ENCODE data around the gene ARIH2.

DNA sequence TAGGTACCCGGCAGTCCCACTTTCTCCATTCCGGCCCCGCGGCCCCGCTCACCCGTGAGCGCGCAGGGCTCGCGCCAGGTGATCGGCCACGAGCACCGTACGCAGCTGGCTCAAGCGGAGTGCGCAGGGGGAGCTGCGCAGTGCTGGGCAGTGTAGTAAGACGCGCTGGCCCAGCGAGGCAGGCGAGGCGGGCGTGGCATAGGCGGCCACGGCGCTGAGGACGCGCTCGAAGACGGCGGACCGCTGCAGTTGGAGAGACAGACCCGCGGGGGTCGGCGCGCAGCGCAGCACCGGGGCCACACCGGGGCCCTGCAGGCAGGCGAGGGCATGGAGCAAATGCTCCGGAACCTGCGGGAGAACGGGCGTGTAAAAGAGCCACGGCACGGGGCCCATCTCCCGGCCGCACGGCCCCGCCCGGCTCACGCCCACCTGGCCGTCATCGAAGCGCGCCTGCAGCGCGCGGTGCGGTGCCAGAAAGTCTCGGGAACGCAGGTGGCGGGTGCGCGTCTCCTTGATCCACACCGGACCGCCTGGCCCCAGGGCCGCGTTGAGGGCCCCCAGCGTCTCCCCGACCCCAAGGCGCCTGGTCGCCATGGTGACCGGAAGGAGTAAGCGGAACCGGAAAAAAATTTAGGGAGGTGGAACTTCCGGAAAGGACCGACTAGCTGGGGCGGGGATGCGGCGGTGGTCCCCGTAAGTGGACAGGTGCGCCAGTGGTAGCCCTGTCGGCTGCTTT lies 99.5 kb downstream of the ARIH2 start, which contains the start of gene DALRD3:
- TF ChIP-seq, protein P1, sequence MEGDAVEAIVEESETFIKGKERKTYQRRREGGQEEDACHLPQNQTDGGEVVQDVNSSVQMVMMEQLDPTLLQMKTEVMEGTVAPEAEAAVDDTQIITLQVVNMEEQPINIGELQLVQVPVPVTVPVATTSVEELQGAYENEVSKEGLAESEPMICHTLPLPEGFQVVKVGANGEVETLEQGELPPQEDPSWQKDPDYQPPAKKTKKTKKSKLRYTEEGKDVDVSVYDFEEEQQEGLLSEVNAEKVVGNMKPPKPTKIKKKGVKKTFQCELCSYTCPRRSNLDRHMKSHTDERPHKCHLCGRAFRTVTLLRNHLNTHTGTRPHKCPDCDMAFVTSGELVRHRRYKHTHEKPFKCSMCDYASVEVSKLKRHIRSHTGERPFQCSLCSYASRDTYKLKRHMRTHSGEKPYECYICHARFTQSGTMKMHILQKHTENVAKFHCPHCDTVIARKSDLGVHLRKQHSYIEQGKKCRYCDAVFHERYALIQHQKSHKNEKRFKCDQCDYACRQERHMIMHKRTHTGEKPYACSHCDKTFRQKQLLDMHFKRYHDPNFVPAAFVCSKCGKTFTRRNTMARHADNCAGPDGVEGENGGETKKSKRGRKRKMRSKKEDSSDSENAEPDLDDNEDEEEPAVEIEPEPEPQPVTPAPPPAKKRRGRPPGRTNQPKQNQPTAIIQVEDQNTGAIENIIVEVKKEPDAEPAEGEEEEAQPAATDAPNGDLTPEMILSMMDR (IDR thresholded peaks at IDR 0.05), result no peak
- peak; percentile 96 for TF ChIP-seq POLR2AphosphoS5 (IDR thresholded peaks at IDR 0.05; ENCODE audit: low read depth, low read length)
